SHP77 (cell line): Measurements from ENCODE around the gene GSTT4.
"Not testable (repeated sequence)": the region's sequence is repeated elsewhere in the genome, so short reads cannot be mapped to it uniquely, and the experiment has no call there.

Source experiments
- DNase-seq, 2 experiments: peaks; one replicate each; lab custom pipeline; 2025; lab: John Stamatoyannopoulos, UW

Gene GSTT4

GRCh38 chr22:24005201-24005600 lies at the start of gene GSTT4:
TSS of gene GSTT4 (minus strand) at chr22:24005453. CDS start at chr22:24005356, 97 bp downstream.
- no peak for DNase-seq

GRCh38 chr22:24054356-24054755 lies 49.1 kb upstream of the GSTT4 start:
- DNase-seq: no peak

- no peak for DNase-seq
Observed at GRCh38 chr22:24053481-24054226, 48.4 kb upstream of the GSTT4 start.

- no peak for DNase-seq
Observed at GRCh38 chr22:24051568-24051967, 46.3 kb upstream of the GSTT4 start.

GRCh38 chr22:24051028-24051427 lies 45.8 kb upstream of the GSTT4 start:
- DNase-seq: no peak

- no peak for DNase-seq
Observed at GRCh38 chr22:24049978-24050377, 44.7 kb upstream of the GSTT4 start.

- DNase-seq: no peak
Observed at GRCh38 chr22:24049211-24049610, 44.0 kb upstream of the GSTT4 start.

GRCh38 chr22:24046024-24046423 lies 40.8 kb upstream of the GSTT4 start:
- no peak for DNase-seq

- DNase-seq: no peak
Observed at GRCh38 chr22:24043958-24044357, 38.7 kb upstream of the GSTT4 start.

- DNase-seq: not testable (repeated sequence)
Observed at GRCh38 chr22:24043465-24043864, 38.2 kb upstream of the GSTT4 start.

- DNase-seq: no peak
Observed at GRCh38 chr22:24040946-24041345, 35.7 kb upstream of the GSTT4 start.

- no peak for DNase-seq
Observed at GRCh38 chr22:24039046-24039445, 33.8 kb upstream of the GSTT4 start.

- no peak for DNase-seq
Observed at GRCh38 chr22:24037851-24038765, 32.9 kb upstream of the GSTT4 start.

GRCh38 chr22:24035296-24035695 lies 30.0 kb upstream of the GSTT4 start:
- DNase-seq: no peak

GRCh38 chr22:24033731-24034130 lies 28.5 kb upstream of the GSTT4 start:
- no peak for DNase-seq

- peak in 1 of 2 experiments; percentile 5 for DNase-seq
Observed at GRCh38 chr22:24030186-24030702, 25.0 kb upstream of the GSTT4 start.

- DNase-seq: no peak
Observed at GRCh38 chr22:24029304-24029703, 24.1 kb upstream of the GSTT4 start.

GRCh38 chr22:24028533-24028932 lies 23.3 kb upstream of the GSTT4 start:
- DNase-seq: no peak

GRCh38 chr22:24027991-24028390 lies 22.7 kb upstream of the GSTT4 start:
- no peak for DNase-seq

- DNase-seq: no peak
Observed at GRCh38 chr22:24027389-24027975, 22.2 kb upstream of the GSTT4 start.

- no peak for DNase-seq
Observed at GRCh38 chr22:24026733-24027132, 21.5 kb upstream of the GSTT4 start.

GRCh38 chr22:24026056-24026455 lies 20.8 kb upstream of the GSTT4 start:
- DNase-seq: no peak
